Natural killer cell (primary cell): ENCODE measurements around the gene ZNF573. TPM values are rescaled to one million over a fixed set of nuclear protein-coding genes. Genes with fewer than 3 reads are reported as not detected.

Source experiments
- ATAC-seq, 3 donors: fragments of 150-1000 bp in 2 of 3; fragments of 200-7000 bp in 1 of 3; cut with Tn5 transposase; 1 replicate in 1 of 3; 2 replicates in 2 of 3; pipeline ENCODE4 v1.10.0; 2021; ENCODE audit warnings: mild to moderate bottlenecking in 2 of 3, moderate library complexity in 2 of 3
- DNase-seq, 2 donors: peaks; one replicate each; pipeline versions ENCODE4 v3.0.0 to v3.0.0-alpha.2; 2013 to 2021; ENCODE audit warnings: mixed read lengths in 1 of 2
- H3K27ac ChIP-seq: one replicate; pipeline ENCODE4 v1.5.1; 2013; ENCODE audit warnings: mild to moderate bottlenecking, low read length
- H3K27me3 ChIP-seq: one replicate; pipeline ENCODE4 v1.6.1; 2013; ENCODE audit warnings: low read length; ENCODE audit not compliant: control insufficient read depth, insufficient read depth
- H3K36me3 ChIP-seq: one replicate; pipeline ENCODE4 v1.6.1; 2013; ENCODE audit warnings: low read length; ENCODE audit not compliant: control insufficient read depth, insufficient read depth
- H3K4me1 ChIP-seq: one replicate; pipeline ENCODE4 v1.6.1; 2013; ENCODE audit warnings: low read length; ENCODE audit not compliant: control insufficient read depth, insufficient read depth
- H3K4me3 ChIP-seq: one replicate; pipeline ENCODE4 v1.5.1; 2013; ENCODE audit warnings: low read length
- H3K9me3 ChIP-seq: one replicate; pipeline ENCODE4 v1.6.1; 2013; ENCODE audit warnings: low read length; ENCODE audit not compliant: control insufficient read depth, insufficient read depth
- H3K27ac Mint-ChIP-seq, 2 donors: one replicate each; pipeline ENCODE4 v1.8.0; 2022; ENCODE audit warnings: mild to moderate bottlenecking in 2 of 2, mixed read lengths in 2 of 2, moderate library complexity in 1 of 2
- H3K27me3 Mint-ChIP-seq, 2 donors: one replicate each; pipeline ENCODE4 v1.8.0; 2022; ENCODE audit warnings: low read depth in 2 of 2, mixed read lengths in 2 of 2
- H3K36me3 Mint-ChIP-seq: one replicate; pipeline ENCODE4 v1.8.0; 2022; ENCODE audit warnings: mixed read lengths
- H3K4me1 Mint-ChIP-seq, 2 donors: one replicate each; pipeline ENCODE4 v1.8.0; 2022; ENCODE audit warnings: mixed read lengths in 2 of 2
- H3K4me3 Mint-ChIP-seq: one replicate; pipeline ENCODE4 v1.8.0; 2022; ENCODE audit warnings: mild to moderate bottlenecking, moderate library complexity, mixed read lengths
- H3K9me3 Mint-ChIP-seq, 2 donors: one replicate each; pipeline ENCODE4 v1.8.0; 2022; ENCODE audit warnings: mixed read lengths in 2 of 2
- CTCF ChIP-seq: fragments of 200-600 bp; IDR thresholded peaks from one replicate; pipeline ENCODE4 v1.8.0; 2022; ENCODE audit warnings: antibody characterized with exemption
- WGBS: methylation state at CpG from one replicate; pipeline ENCODE4 v1.1.7; 2013; ENCODE audit warnings: missing lambda C conversion rate; ENCODE audit not compliant: insufficient coverage; 5-methylcytosine and 5-hydroxymethylcytosine counted together
- intact Hi-C: fragments of 100-400 bp; cut with micrococcal nuclease; formaldehyde crosslinking; loops from one replicate; pipeline ENCODE4 v1.14.2; 2022
- total RNA-seq, 4 donors: library from RNA; stranded (reverse); fragments of 120-200 nt in 1 of 4; gene quantifications; one replicate each; pipeline versions ENCODE4 v1.2.3 to v1.2.4, GENCODE V29; 2013 to 2022

Gene ZNF573
- total RNA-seq, 3 donors from 2014 or later (not counting 1 experiment from before 2014, with no cell fraction given) = 10.0 to 15.5 (median 13.4) TPM

GRCh38 chr19:37738371-37738770, 41.0 kb downstream of the ZNF573 start:
- Histone ChIP-seq H3K27ac (no peak overlapping the region), H3K9me3 (peaks cover 52% of the 10 kb centered on the region), H3K4me3 (no peak overlapping the region), H3K4me1 (no peaks in the 10 kb centered on the region), H3K36me3 (peaks cover 27% of the 10 kb centered on the region), H3K27me3 (no peaks in the 10 kb centered on the region)
- WGBS = 74% methylated on average over 4 of the region's 5 CpGs
- Mint-ChIP-seq H3K27me3 (no peaks in the 10 kb centered on the region), H3K4me3 (no peak overlapping the region), H3K9me3 (peaks cover 6 to 23% of the 10 kb centered on the region in 2 donors), H3K4me1 (no peaks in the 10 kb centered on the region), H3K27ac (no peak overlapping the region), H3K36me3 (peaks cover 70% of the 10 kb centered on the region)
- TF ChIP-seq CTCF = no peak
- ATAC-seq (no peak), DNase-seq (no peak)
- intact Hi-C loops = no loop called here

GRCh38 chr19:37725181-37725580, 54.2 kb downstream of the ZNF573 start:
- no peaks in the 10 kb centered on the region for H3K9me3 ChIP-seq
- DNase-seq (no peak), ATAC-seq (no peak)
- H3K36me3 ChIP-seq = no peaks in the 10 kb centered on the region
- Mint-ChIP-seq H3K9me3 (peaks cover 2 to 3% of the 10 kb centered on the region in 2 donors), H3K27ac (no peak overlapping the region), H3K27me3 (no peaks in the 10 kb centered on the region), H3K4me1 (no peaks in the 10 kb centered on the region), H3K4me3 (no peak overlapping the region), H3K36me3 (no peaks in the 10 kb centered on the region)
- H3K4me3 ChIP-seq = no peak overlapping the region
- no peaks in the 10 kb centered on the region for H3K4me1 ChIP-seq
- TF ChIP-seq CTCF = no peak
- no peak overlapping the region for H3K27ac ChIP-seq
- WGBS = 94% methylated on average over 2 of the region's 2 CpGs
- intact Hi-C loops = no loop called here
- no peaks in the 10 kb centered on the region for H3K27me3 ChIP-seq

GRCh38 chr19:37719927-37720265, 59.5 kb downstream of the ZNF573 start:
- H3K4me3 ChIP-seq = peak overlapping the region; percentile 75
- H3K4me1 Mint-ChIP-seq = peaks cover 9 to 20% of the 10 kb centered on the region in 2 donors

More at GRCh38 chr19:37719927-37720265, 59.5 kb downstream of the ZNF573 start:
- peak overlapping the region; percentile 65 for H3K27ac ChIP-seq
- H3K27me3 Mint-ChIP-seq = no peaks in the 10 kb centered on the region
- H3K4me3 Mint-ChIP-seq = peak overlapping the region; percentile 88
- H3K9me3 ChIP-seq = no peaks in the 10 kb centered on the region
- TF ChIP-seq CTCF = no peak
- no peaks in the 10 kb centered on the region for H3K9me3 Mint-ChIP-seq
- DNase-seq (no peak), ATAC-seq (no peak)
- peaks cover 13% of the 10 kb centered on the region for H3K4me1 ChIP-seq
- no peaks in the 10 kb centered on the region for H3K36me3 Mint-ChIP-seq
- intact Hi-C loops = loop anchor here (1.0 to 5.0 kb wide), 2 partner anchors 125 to 253 kb away; partner anchors contain the start of genes ZNF569 and ZNF570
- H3K27me3 ChIP-seq = no peaks in the 10 kb centered on the region
- WGBS = 5% methylated on average over 7 of the region's 8 CpGs
- H3K36me3 ChIP-seq = no peaks in the 10 kb centered on the region
- H3K27ac Mint-ChIP-seq = peak overlapping the region; percentile 79 to 86
